Activated T-cell treated with anti-CD3 and anti-CD28 coated beads for 48 hours (primary cell): ENCODE data around the gene SHANK1.
"Not testable (repeated sequence)": the region's sequence is repeated elsewhere in the genome, so short reads cannot be mapped to it uniquely, and the experiment has no call there.

ENCODE experiments used
- DNase-seq: peaks from one replicate; pipeline ENCODE4 v3.0.0-alpha.2; 2020; ENCODE audit warnings: low read depth

SHANK1 gene

DNA sequence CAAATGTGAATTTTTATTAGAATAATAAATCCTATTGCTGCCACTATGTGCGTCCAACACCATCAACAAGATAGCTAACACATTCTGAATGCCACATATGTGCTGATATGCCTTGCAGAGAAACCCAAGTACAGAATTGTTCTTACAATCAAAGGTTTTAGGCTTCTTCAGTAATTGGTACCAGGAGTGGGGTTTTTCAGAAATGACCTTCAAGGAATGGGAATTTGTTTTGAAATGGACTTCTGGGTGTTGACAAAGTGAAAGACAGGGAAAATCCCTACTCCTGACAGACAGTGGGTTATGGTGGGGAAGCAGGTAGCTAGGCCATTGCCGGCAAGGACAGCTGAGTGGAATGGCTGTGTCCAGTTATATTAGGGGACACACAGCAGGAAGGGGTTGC, 85.6 kb downstream of the SHANK1 start:
- no peak for DNase-seq

DNA sequence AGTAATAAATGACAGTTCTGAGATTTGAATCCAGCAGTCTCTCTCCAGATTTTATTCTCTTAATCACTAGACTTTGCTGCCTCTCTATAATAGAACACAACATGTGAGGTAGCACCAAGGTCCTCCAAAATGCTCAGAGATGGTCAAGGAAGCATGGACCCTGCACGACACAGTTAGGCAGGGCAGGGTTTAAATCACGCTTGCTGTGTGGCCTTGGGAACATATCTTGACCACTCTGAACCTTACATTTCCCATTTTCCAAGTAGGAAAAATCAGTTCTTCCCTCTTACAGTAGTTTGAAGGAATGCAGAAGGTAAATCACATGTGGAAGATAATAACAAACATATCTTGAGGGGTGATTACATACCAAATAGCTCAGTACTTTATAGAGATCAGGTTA, 86.2 kb downstream of the SHANK1 start:
- DNase-seq, result no peak

DNA sequence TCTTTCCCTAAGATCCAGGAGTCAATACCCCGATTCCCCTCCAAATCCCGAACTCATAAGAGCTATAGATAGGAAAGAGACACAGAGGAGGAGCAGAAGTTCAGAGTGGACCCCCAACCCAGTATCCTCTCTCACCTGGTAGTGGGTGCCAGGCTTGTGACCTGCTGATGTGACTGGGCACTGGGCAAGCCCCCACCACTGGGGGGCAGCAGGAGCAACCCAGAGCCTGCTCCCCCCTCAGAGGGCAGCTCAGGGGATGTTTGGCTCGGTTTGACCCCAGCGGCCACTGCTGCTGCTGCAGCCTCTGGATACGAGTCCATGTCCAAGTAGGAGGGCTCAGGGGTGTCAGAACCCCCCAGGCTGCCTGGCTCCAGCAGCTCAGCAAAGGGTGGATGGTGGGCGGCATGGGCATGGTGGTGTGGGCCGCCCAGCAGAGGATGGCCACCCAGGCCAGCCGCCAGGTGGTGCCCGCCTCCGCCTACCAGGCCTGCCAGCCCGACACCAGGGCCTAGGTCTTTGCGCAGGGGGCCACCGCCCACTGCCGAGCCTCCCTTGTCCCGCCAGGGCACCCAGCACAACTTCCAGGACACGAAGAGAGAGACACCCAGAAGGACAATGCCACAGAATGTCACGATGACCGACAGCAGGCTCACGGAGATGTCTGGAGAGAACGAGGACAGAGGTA, 87.3 kb downstream of the SHANK1 start:
- DNase-seq, result no peak

DNA sequence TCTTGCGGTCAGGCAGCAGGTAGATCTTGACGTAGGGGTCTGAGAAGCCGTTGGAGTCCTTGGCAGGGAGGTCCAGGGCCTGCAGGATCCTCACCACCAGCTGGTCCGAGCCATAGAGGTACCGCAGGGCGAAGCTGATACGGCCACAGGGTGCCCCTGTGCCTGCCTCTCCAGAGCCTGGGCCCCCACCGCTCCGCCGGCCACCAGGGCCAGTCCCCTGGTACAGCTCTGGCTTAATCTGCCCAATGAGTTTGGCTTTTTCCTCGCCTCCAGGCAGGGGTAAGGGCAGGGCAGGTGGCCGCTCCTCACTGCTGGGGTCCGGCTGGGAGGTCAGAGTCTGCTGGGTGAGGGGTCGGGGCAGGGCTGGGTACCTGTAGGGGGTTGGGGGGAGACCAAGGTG, 89.8 kb downstream of the SHANK1 start:
- DNase-seq, result no peak

DNA sequence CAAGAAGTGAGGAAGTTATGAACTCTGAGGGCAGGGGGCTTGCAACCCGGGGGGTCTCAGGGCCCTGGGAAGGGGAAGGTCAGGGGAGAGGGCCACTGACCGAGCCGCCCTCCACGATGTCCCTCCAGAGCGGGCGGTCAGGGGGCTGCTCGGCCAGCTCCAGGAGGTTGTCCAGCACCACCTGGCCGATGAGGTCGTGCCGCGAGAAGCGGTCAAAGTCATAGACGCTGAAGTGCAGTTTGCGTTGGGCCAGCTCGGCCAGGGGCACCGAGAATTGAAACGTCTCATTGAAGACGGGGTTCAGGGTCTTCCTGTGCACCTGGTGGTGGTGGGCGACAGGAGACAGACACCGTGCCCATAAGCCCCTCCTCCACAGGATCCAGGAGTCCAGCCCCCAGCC, 90.4 kb downstream of the SHANK1 start:
- DNase-seq, result no peak

DNA sequence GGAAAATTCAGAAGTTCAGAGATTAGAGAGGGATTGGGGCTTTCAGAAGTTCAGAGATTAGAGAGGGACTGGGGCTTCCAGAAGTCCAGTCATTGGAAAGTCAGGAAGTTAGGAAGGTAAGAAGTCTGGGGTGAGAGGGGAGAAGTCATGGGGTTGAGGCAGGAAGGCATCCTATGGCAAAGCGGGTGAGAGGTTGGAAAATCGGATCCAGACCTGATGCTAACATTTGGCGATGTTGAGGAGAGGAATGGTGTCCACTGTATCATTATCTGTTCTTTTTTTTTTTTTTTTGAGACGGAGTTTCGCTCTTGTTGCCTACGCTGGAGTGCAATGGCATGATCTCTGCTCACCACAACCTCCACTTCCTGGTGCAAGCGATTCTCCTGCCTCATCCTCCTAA, 91.1 kb downstream of the SHANK1 start:
- no peak for DNase-seq

DNA sequence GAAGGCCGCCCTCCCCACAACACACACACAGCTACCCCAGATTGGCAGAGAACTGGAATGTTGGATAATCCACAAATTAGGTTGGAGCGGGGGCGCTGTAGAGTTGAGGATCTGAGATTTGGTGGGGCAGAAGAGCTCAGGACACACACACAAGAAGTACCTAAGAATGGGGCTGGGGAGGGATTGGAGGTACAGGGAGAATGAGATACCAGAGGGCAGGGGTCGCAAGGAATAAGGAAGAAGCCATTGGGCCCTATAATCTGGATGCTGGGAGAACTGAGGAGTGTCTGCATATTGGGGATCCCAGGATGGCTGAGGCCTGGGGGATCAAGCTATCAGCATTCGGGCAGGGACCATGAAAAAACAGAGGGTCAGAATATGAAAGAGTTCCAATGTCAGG, 91.5 kb downstream of the SHANK1 start:
- DNase-seq, result no peak

DNA sequence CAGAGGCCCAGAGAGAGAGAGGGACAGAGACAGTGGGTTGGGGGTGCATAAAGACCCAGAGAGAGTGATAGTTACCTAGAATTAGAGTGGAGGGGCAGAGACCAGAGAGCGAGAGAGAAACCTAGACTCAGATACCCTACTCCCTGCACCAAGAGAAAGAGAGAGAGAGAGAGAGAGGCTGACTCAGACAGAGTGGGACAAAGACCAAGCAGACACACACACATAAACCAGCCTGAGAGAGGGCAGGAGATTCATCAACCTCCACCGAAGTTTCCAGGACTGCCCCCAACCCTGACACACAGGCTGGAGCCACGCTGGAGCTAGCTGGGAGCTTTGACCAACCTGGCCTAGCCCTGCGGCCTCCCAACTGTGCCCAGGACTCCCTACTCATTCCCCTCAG, 92.8 kb downstream of the SHANK1 start:
- DNase-seq, result no peak

DNA sequence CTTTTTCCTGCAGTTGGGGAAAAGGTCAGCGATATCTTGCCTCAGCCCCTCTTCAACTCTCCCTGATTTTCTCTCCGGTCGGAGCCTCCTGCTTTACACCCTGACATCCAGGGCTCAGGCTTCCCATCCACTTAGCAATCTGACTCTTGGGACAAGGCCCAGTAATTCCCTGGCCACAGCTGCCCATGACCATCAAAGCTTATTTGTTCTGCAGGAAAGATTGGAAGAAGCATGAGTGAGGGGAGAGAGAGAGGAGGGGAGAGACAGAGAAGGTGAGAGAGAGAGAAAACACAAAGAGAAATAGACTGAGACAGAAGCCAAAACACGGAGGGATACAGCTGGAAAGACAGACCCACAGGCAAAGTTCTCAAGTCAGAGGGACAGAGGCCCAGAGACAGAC, 93.6 kb downstream of the SHANK1 start:
- no peak for DNase-seq

DNA sequence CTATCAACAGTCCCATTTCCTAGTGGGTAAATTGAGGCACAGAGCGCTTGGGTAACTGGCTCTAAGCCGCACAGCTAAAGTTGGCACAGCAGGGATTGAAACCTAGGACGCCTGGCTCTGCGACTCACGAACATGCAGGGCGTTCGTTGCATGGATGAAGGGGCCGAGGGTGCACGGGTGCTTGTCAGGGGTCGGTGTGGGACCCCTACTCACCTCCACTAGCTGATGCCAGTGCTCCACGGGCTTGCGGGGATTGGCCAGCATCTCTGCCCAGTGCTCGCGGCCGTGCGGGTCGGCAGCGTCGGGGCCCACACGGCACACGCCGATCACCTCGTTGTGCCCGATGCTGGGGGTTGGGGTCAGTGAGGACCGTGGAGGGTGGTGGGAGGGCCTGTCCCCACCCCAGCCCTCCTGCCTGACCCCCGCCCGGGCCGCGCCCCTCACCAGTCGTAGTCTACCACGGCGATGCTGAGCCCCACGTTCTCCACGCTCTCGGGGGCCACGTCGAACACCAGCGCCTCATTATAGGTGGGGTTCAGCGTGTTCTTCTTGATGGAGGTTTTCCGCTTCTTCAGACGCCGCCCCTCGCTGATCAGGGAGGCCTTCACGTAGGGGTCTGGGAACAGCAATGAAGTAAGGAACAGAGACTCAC, 94.5 kb downstream of the SHANK1 start:
- DNase-seq, result no peak

DNA sequence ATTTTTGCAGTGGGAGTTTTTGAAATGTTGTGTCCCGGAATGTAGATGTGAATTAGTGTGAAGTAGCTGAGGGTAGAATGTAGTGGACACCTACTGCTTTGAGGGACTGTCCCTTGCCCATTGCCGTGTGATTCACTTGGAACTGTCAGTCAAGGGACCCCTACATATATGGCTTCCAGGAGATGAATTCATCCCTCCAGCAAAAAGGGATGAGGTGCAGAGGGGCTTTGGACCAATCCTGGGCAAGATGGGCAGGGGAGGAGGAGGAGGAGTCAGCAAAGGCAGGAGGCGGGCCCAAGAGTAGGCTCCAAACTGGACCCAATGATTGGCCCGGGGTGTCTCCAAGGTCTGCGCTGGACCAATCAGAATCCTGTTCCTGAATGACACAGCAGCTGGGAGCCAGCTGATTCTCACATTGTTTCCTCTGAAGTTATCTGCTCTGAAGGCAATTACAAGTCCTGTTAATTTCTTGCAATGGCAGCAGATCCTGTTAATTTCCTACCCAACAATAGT, 99.2 kb downstream of the SHANK1 start:
- not testable (repeated sequence) for DNase-seq

DNA sequence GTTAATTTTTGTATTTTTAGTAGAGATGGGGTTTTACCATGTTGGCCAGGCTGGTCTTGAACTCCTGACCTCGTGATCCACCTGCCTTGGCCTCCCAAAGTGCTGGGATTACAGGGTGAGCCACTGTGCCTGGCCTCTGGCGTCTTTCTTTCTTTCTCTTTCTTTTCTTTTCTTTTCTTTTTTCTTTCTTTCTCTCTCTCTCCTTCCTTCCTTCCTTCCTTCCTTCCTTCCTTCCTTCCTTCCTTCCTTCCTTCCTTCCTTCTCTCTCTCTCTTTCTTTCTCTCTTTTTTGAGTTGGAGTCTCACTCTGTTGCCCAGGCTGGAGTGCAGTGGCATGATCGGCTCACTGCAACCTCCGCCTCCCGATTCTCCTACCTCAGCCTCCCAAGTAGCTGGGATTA, 100.4 kb downstream of the SHANK1 start:
- not testable (repeated sequence) for DNase-seq

DNA sequence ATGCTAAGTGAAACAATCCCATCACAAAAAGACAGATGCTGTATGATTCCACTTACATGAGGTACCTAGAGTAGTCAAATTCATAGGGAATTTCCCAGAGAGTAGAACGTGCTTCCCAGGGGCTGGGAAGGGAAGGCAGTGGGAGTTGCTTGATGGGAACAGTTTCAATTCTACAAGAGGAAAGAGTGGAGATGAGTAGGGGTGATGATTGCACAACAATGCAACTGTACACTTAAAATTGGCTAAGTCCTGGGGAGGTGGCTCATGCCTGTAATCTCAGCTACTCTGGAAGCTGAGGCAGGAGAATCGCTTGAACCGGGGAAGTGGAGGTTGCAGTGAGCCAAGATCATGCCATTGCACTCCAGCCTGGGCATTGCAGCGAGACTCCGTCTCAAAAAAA, 101.2 kb downstream of the SHANK1 start:
- not testable (repeated sequence) for DNase-seq

DNA sequence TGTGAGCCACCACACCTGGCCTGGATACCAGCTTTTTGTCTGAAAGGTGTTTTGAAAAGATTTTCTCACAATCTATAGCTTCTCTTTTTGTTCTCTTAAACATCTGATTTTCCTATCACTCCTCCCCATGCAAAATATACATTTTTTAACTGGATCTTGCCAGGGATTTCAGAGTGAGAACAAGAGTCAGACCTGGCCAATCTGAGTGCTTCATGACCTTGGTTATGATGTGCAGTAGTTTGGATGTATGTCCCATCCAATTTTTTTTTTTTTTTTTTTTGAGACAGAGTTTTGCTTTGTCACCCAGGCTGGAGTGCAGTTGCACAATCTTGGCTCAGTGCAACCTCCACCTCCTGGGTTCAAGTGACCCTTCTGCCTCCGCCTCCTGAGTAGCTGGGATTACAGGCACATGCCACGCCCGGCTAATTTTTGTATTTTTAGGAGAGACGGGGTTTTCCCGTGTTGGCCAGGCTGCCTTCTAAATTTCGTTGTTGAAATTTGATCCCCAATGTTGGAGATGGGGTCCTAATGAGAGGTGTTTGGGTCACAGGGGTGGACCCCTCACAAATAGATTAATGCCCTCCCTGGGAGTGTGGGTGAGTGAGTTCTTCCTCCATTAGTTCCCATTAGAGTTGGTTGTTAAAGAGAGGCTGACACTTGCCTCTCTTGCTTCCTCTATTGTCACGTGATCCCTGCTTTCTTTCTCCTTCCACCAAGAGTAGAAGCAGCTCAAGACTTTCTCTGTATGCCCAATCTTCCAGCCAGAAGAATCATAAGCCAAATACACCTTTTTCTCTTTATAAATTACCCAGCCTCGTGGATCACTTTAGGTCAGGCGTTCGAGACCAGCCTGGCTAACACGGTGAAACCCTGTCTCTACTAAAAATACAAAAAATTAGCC, 106.8 kb downstream of the SHANK1 start:
- DNase-seq, result not testable (repeated sequence)
